Dermis blood vessel endothelial cell (primary cell): Measurements from ENCODE around the gene SECTM1. TPM values are rescaled to one million over a fixed set of nuclear protein-coding genes. Genes with fewer than 3 reads are reported as not detected.
A peak's percentile ranks its signal among the peaks of the same experiment; 100 is the strongest.

Experiments
- DNase-seq: peaks from one replicate; pipeline ENCODE4 v3.0.0; 2010
- total RNA-seq: library from RNA; depleted of rRNA; stranded (reverse); fragments of >200 nt; gene quantifications from 2 replicates; pipeline ENCODE4 v1.2.3, GENCODE V29; 2014

The SECTM1 gene
- total RNA-seq, 1 donor from 2014 or later = 3.6 TPM

DNA sequence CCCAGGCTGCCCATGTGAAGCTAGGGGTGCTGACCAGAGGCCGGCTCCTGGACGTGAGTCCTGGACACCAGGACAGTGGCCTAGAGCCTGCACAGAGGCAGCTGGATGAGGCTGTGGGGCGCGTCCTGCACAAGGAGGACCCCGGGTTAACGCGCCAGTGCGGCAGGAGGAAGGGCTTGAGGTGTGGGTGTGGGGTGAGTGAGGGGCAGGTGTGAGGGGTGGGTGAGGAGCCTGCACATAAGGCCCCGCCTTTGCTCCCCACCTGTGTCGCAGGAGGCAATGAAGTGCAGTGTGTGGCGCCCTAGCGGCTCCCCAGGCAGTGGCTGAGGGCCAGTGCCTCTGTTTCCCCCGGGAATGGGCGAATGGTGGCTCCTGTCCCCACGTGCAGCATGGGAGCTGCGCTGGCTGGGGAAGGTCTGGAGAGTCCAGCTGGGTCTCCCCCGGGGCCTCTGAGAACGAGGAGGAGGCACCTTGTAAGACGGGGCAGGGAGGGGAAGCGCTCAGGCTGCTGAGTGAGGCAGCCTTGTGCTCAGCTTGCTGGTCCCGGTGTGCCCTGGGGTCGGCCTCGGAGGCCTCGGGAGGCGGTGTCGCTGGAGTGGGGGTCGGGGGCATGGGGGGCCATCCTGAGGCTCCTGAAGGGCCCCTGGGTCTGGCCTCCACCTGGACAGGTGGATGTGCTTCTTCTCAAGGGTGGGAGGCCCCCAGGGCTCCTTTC is 19.4 kb downstream of the SECTM1 start:
- DNase-seq = no peak

- DNase-seq = no peak
Measured at GRCh38 chr17:82313195-82314011, 20.2 kb downstream of the SECTM1 start.

- no peak for DNase-seq
Measured at GRCh38 chr17:82311971-82312370, 21.6 kb downstream of the SECTM1 start.

- DNase-seq = no peak
Measured at GRCh38 chr17:82310877-82311276, 22.7 kb downstream of the SECTM1 start.

- DNase-seq = no peak
Measured at GRCh38 chr17:82309656-82310570, 23.7 kb downstream of the SECTM1 start.

DNA sequence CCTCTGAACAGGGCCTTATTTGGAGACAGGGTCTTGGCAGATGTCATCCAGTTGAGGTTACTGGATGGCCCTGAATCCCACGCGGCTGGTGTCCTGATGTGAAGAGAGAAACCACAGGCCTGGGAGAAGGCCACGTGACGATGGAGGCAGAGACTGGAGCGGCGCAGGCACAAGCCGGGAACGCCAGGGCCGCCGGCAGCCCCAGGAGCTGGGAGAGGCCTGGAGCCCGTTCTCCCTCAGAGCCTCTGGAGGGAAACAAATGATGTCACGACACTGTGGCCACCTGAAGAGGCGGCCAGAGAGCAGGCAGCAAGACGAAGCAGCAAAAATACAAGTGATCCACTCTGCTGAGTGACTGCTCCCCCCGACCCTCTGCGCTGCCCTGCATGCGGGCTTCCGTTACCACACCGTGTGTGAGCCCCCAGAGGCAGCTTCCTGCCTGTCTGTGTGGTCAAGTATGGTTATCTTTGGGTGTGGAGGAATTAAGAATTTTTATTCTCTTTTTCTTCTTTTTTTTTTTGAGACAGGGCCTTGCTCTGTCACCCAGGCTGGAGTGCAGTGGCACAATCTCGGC is 27.8 kb downstream of the SECTM1 start:
- no peak for DNase-seq

- no peak for DNase-seq
Measured at GRCh38 chr17:82304826-82305726, 28.5 kb downstream of the SECTM1 start.

GRCh38 chr17:82303944-82304808 is 29.4 kb downstream of the SECTM1 start:
- DNase-seq = no peak

- no peak for DNase-seq
Measured at GRCh38 chr17:82302991-82303943, 30.3 kb downstream of the SECTM1 start.

DNA sequence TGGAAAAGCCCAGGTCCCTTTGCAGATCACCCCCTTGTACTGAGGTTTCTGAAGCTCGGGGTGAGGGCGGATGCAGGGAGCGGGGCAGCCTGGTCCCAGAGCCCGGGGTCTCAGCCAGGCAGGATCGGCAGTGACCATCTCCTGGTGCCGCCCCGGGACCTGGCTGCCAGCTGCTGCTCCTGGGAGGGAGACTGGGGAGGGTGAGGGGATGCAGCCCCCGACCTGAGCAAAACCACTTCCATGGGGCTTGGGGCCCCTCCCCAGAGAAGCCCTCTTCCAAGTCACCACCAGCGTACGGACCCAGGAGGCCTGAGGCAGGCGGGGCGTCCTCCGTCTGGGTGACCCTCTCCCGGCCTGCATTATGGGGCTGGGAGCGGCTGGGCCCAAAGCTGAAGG is 31.0 kb downstream of the SECTM1 start:
- no peak for DNase-seq

GRCh38 chr17:82301916-82302567 is 31.5 kb downstream of the SECTM1 start:
- DNase-seq = no peak

GRCh38 chr17:82301300-82301915 is 32.2 kb downstream of the SECTM1 start:
- no peak for DNase-seq

DNA sequence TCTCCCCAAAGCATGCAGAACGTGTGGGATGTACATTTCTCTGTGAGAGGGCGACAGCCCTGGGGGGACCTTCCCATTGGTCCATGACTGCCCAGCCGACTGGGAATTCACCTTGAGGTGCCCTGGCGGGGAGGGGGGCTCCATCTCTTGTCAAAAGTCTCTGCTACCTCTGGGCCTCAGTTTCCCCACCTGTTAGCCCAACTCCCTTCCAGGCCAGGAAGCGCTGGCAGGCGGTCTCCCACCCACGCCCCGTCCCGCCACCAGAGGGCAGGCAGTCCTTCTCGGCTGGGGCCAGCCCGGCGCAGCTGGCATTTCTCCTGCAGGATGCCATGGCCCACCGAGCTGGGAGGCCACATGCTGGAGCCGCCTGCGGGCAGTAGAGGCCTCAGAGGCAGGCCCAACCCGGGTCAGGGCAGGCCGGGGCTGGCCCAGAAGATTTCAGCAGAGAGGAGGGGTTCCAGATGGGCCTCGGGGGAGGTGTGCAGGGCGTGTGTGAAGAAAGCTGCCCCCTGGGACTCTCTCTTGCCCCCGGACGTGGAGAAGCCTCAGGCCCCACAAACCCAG is 32.8 kb downstream of the SECTM1 start:
- peak; percentile 79 for DNase-seq

- DNase-seq = no peak
Measured at GRCh38 chr17:82300228-82300627, 33.3 kb downstream of the SECTM1 start.

- no peak for DNase-seq
Measured at GRCh38 chr17:82299452-82299851, 34.1 kb downstream of the SECTM1 start.

DNA sequence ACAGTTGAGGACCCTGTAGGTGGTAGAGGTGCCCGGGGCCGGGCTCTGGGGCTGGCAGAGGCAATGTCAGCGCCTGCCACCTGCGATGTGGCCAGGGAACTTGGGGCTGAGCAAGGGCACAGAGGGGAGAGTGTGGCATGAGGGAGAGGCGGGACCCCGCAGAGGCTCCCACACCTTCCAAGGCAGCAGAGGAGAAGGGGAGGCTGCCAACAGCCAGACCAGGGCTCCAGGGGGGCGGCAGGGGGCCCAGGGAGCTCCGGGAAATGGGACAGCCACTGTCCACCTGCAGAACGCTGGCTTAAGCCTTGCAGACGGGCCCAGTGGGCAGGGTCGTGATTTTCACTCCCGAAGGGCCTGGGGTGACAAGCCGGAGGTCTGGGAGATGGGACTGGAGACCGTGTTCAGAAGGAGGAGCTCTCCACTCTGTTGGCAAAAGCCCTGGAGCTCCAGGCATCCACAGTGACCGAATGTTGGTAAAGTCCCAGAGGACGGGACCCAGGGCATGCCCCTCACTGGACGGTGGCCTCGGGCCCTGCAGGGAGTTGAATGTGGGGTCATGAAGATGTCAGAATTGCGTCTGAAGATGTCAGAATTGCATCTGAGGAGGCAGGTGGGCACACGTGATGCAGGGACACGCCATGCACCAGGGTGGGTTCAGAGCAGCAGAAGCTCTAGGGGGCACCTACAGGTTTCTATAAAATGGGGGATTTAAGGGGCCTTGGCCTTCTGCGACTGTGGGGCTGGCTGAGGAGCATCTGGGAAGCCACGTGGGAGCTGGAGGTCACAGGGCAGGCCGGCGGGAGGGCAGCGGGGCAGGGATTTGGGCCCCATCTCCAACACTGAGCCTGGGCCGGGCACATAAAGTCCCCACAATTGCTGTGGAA is 34.8 kb downstream of the SECTM1 start:
- no peak for DNase-seq
